HG03520 (cell line): ENCODE results near the gene CDK17.

Experiments
- ATAC-seq: cut with Tn5 transposase; IDR thresholded peaks from one replicate; pipeline ENCODE4 v1.9.1; 2021; ENCODE audit warnings: mild to moderate bottlenecking, moderate library complexity; ENCODE audit not compliant: unreplicated experiment

The CDK17 gene

GRCh38 chr12:96241846-96242256 is 158.4 kb downstream of the CDK17 start:
- ATAC-seq = no peak

GRCh38 chr12:96241431-96241830 is 158.8 kb downstream of the CDK17 start:
- no peak for ATAC-seq

- ATAC-seq = no peak
These were observed 159.6 kb downstream of the CDK17 start for GRCh38 chr12:96240656-96241055.

- no peak for ATAC-seq
These were observed 160.3 kb downstream of the CDK17 start for GRCh38 chr12:96239711-96240635.

GRCh38 chr12:96238336-96239047 is 161.7 kb downstream of the CDK17 start:
- no peak for ATAC-seq

- ATAC-seq = no peak
These were observed 162.7 kb downstream of the CDK17 start for GRCh38 chr12:96237465-96238077.

GRCh38 chr12:96237035-96237434 is 163.2 kb downstream of the CDK17 start:
- no peak for ATAC-seq

GRCh38 chr12:96236221-96236822 is 163.9 kb downstream of the CDK17 start:
- ATAC-seq = no peak

GRCh38 chr12:96235484-96235826 is 164.8 kb downstream of the CDK17 start:
- no peak for ATAC-seq

- ATAC-seq = no peak
These were observed 165.4 kb downstream of the CDK17 start for GRCh38 chr12:96234591-96235483.

GRCh38 chr12:96233939-96234461 is 166.2 kb downstream of the CDK17 start:
- ATAC-seq = no peak

- ATAC-seq = no peak
These were observed 167.1 kb downstream of the CDK17 start for GRCh38 chr12:96233168-96233567.

GRCh38 chr12:96230646-96231045 is 169.6 kb downstream of the CDK17 start:
- ATAC-seq = no peak

- ATAC-seq = no peak
These were observed 171.5 kb downstream of the CDK17 start for GRCh38 chr12:96228566-96229248.
